GM21528 (cell line): ENCODE results near the gene CDK3.
"Not testable (repeated sequence)": the region's sequence is repeated elsewhere in the genome, so short reads cannot be mapped to it uniquely, and the experiment has no call there.

Experiments used
- ATAC-seq: cut with Tn5 transposase; IDR thresholded peaks from one replicate; pipeline ENCODE4 v1.9.1; 2021; ENCODE audit warnings: mild to moderate bottlenecking, moderate library complexity; ENCODE audit not compliant: unreplicated experiment, low FRiP score

Gene CDK3

GRCh38 chr17:76036497-76037261, 36.0 kb downstream of the CDK3 start:
- no peak for ATAC-seq

- ATAC-seq: no peak
Measured at GRCh38 chr17:76038050-76038449, 37.4 kb downstream of the CDK3 start.

GRCh38 chr17:76039121-76039520, 38.5 kb downstream of the CDK3 start:
- ATAC-seq: no peak

- no peak for ATAC-seq
Measured at GRCh38 chr17:76040376-76040775, 39.7 kb downstream of the CDK3 start.

- ATAC-seq: not testable (repeated sequence)
Measured at GRCh38 chr17:76042868-76043267, 42.2 kb downstream of the CDK3 start.

GRCh38 chr17:76044475-76045007, 43.9 kb downstream of the CDK3 start:
- not testable (repeated sequence) for ATAC-seq

- ATAC-seq: no peak
Measured at GRCh38 chr17:76046064-76046463, 45.4 kb downstream of the CDK3 start.

- no peak for ATAC-seq
Measured at GRCh38 chr17:76048025-76048605, 47.5 kb downstream of the CDK3 start.

GRCh38 chr17:76048711-76049110, 48.1 kb downstream of the CDK3 start:
- no peak for ATAC-seq

- ATAC-seq: no peak
Measured at GRCh38 chr17:76049239-76049638, 48.6 kb downstream of the CDK3 start.

- ATAC-seq: no peak
Measured at GRCh38 chr17:76049836-76050537, 49.3 kb downstream of the CDK3 start.

GRCh38 chr17:76050538-76051467, 50.1 kb downstream of the CDK3 start:
- ATAC-seq: no peak

GRCh38 chr17:76051561-76051960, 50.9 kb downstream of the CDK3 start:
- no peak for ATAC-seq

- no peak for ATAC-seq
Measured at GRCh38 chr17:76053246-76054111, 52.8 kb downstream of the CDK3 start.

GRCh38 chr17:76054112-76054476, 53.4 kb downstream of the CDK3 start:
- no peak for ATAC-seq
